Heart left ventricle (tissue), 13 donors: ENCODE results near the gene AHRR.

Source experiments
- POLR2A ChIP-seq, 2 donors: fragments of 450-650 bp; IDR thresholded peaks; one replicate each; pipeline ENCODE4 v1.6.1; 2017; ENCODE audit warnings: antibody characterized with exemption in 2 of 2, mild to moderate bottlenecking in 2 of 2, moderate library complexity in 2 of 2
- TF ChIP-seq, protein P1 (sequence below), 12 donors: fragments of 200-600 bp; sonication (generic) in 4 of 12; IDR thresholded peaks; one replicate each; pipeline versions ENCODE4 v1.5.0 to v1.8.0; 2018 to 2022; ENCODE audit warnings: antibody characterized with exemption in 12 of 12, mild to moderate bottlenecking in 5 of 12
- donor health status: ischemic (EF 13 %, LVEDD 7.1; RV severe dilation, severe dysfunction).
- donor health status: DM: no; HTN: yes; CAD: no.
- donor health status: DM: no; HTN: no; CAD: no.
- donor health status: ischemic (EF 25% LVEDD 6.9; RV normal size, moderate dysfunction).
- donor health status: ischemic (EF 25% LVEDD 5.7; RV mildly dilated, moderate dysfunction).
- donor health status: ischemic (EF 35%, LVEDD 5.7; RV mildly dilated, moderate dysfunction).
- donor health status: nonischemic (EF 11% LVEDD 7.7; RV severe dilation, severe dysfunction).
- donor health status: DM: yes; HTN: yes; CAD: no.
- donor health status: PGD.
- donor health status: ischemic (EF 29% LVEDD 5.4; RV normal size, mild dysfunction).
- donor health status: nonischemic (EF 23%, LVEDD 6.1; RV moderate dilation, normal function).

GRCh38 chr5:436641-436975 is 115.1 kb downstream of the AHRR start:
- TF ChIP-seq, protein P1, sequence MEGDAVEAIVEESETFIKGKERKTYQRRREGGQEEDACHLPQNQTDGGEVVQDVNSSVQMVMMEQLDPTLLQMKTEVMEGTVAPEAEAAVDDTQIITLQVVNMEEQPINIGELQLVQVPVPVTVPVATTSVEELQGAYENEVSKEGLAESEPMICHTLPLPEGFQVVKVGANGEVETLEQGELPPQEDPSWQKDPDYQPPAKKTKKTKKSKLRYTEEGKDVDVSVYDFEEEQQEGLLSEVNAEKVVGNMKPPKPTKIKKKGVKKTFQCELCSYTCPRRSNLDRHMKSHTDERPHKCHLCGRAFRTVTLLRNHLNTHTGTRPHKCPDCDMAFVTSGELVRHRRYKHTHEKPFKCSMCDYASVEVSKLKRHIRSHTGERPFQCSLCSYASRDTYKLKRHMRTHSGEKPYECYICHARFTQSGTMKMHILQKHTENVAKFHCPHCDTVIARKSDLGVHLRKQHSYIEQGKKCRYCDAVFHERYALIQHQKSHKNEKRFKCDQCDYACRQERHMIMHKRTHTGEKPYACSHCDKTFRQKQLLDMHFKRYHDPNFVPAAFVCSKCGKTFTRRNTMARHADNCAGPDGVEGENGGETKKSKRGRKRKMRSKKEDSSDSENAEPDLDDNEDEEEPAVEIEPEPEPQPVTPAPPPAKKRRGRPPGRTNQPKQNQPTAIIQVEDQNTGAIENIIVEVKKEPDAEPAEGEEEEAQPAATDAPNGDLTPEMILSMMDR (IDR thresholded peaks at IDR 0.05): no peak
- TF ChIP-seq POLR2A (IDR thresholded peaks at IDR 0.05): no peak
